Testis (tissue), 3 donors: ENCODE measurements around the gene CDH13. TPM values are rescaled to one million over a fixed set of nuclear protein-coding genes. Genes with fewer than 3 reads are reported as not detected.
"Not testable (repeated sequence)": the region's sequence is repeated elsewhere in the genome, so short reads cannot be mapped to it uniquely, and the experiment has no call there.

Source experiments
- DNase-seq: peaks from one replicate; pipeline ENCODE4 v3.0.0-alpha.2; 2019
- H3K27ac ChIP-seq, 2 donors: fragments of 200-600 bp; sonication (generic); one replicate each; pipeline ENCODE4 v1.5.1; 2019
- H3K27me3 ChIP-seq: fragments of 200-600 bp; sonication (generic); one replicate; pipeline ENCODE4 v1.5.1; 2019
- H3K36me3 ChIP-seq: fragments of 200-600 bp; sonication (generic); one replicate; pipeline ENCODE4 v1.5.1; 2017; ENCODE audit warnings: low read depth; ENCODE audit errors: missing control alignments
- H3K4me1 ChIP-seq: fragments of 200-600 bp; sonication (generic); one replicate; pipeline ENCODE4 v1.5.1; 2019
- H3K4me3 ChIP-seq, 2 donors: fragments of 200-600 bp; sonication (generic); one replicate each; pipeline ENCODE4 v1.5.1; 2017 to 2019
- H3K9me3 ChIP-seq: fragments of 200-600 bp; sonication (generic); one replicate; pipeline ENCODE4 v1.5.1; 2017
- CTCF ChIP-seq, 3 experiments: fragments of 450-650 bp in 2 of 3; fragments of 200-600 bp in 1 of 3; sonication (generic) in 1 of 3; IDR thresholded peaks; one replicate each; pipeline ENCODE4 v1.5.1; 2016 to 2019; ENCODE audit warnings: antibody characterized with exemption in 3 of 3, mild to moderate bottlenecking in 2 of 3, moderate library complexity in 1 of 3
- POLR2A ChIP-seq: fragments of 450-650 bp; IDR thresholded peaks from one replicate; pipeline ENCODE4 v1.6.1; 2017; ENCODE audit warnings: antibody characterized with exemption, mild to moderate bottlenecking, moderate library complexity
- WGBS, 2 donors: methylation state at CpG; one replicate each; pipeline ENCODE4 v1.1.5; 2018; 5-methylcytosine and 5-hydroxymethylcytosine counted together
- intact Hi-C: fragments of 100-400 bp; cut with DNase I; formaldehyde crosslinking; loops from one replicate; pipeline ENCODE4 v1.15.1; 2023; ENCODE audit warnings: low total_unique reads
- polyA plus RNA-seq: library from polyadenylated mRNA; stranded (reverse); fragments of 350-450 nt; fragmentation: Illumina TruSeq; extraction: RNeasy Lipid Tissue Mini Kit (QIAGEN cat#74804); gene quantifications from one replicate; pipeline ENCODE4 v1.2.3, GENCODE V29; 2014; ENCODE audit warnings: low read depth, low replicate concordance; ENCODE audit not compliant: insufficient read depth
- total RNA-seq, 2 donors: library from RNA; depleted of rRNA; stranded (reverse); fragments of >200 nt; gene quantifications; one replicate each; pipeline ENCODE4 v1.2.3, GENCODE V29; 2016

CDH13 gene
- total and polyA plus RNA-seq, 3 donors from 2014 or later: 1.2 to 11.1 (median 2.0) TPM

- WGBS, 2 donors: 56 to 66% methylated on average over 10 of the region's 10 CpGs
- Histone ChIP-seq H3K27me3 (no peaks in the 10 kb centered on the region), H3K4me3 (no peak overlapping the region), H3K36me3 (no peaks in the 10 kb centered on the region), H3K9me3 (no peaks in the 10 kb centered on the region), H3K4me1 (no peaks in the 10 kb centered on the region), H3K27ac (no peak overlapping the region)
- intact Hi-C loops: no loop called here
- DNase-seq: no peak
- TF ChIP-seq POLR2A (no peak), CTCF (IDR thresholded peaks at IDR 0.05) (no peak)
Observed at GRCh38 chr16:82924075-82924854, 297.5 kb downstream of the CDH13 start.

- Histone ChIP-seq H3K9me3 (no peaks in the 10 kb centered on the region), H3K27ac (no peak overlapping the region), H3K4me1 (no peaks in the 10 kb centered on the region), H3K4me3 (no peak overlapping the region), H3K36me3 (no peaks in the 10 kb centered on the region), H3K27me3 (no peaks in the 10 kb centered on the region)
- intact Hi-C loops: no loop called here
- TF ChIP-seq CTCF (IDR thresholded peaks at IDR 0.05) (no peak), POLR2A (no peak)
- WGBS, 2 donors: 81% methylated on average over 2 of the region's 2 CpGs
- DNase-seq: no peak
Observed at GRCh38 chr16:82926500-82926899, 299.7 kb downstream of the CDH13 start.

- intact Hi-C loops, DNase-seq, H3K27me3 ChIP-seq, H3K4me3 ChIP-seq, H3K9me3 ChIP-seq, H3K27ac ChIP-seq, H3K4me1 ChIP-seq, H3K36me3 ChIP-seq: not testable (repeated sequence)
- WGBS, 2 donors: 89 to 90% methylated on average over 2 of the region's 2 CpGs
Observed at GRCh38 chr16:82933933-82934332, 307.2 kb downstream of the CDH13 start.

- no peak for DNase-seq
- Histone ChIP-seq H3K27me3 (no peaks in the 10 kb centered on the region), H3K9me3 (no peaks in the 10 kb centered on the region), H3K4me3 (no peak overlapping the region), H3K36me3 (no peaks in the 10 kb centered on the region), H3K27ac (no peak overlapping the region), H3K4me1 (no peaks in the 10 kb centered on the region)
- 83% methylated on average over 4 of the region's 4 CpGs for whole genome bisulfite sequencing, 2 donors
- TF ChIP-seq CTCF (IDR thresholded peaks at IDR 0.05): no peak
- TF ChIP-seq POLR2A: no peak
- intact Hi-C loops: no loop called here
Observed at GRCh38 chr16:82935766-82936165, 309.0 kb downstream of the CDH13 start.

- 52 to 57% methylated on average over 7 of the region's 7 CpGs for WGBS, 2 donors
- no peak for TF ChIP-seq POLR2A
- TF ChIP-seq CTCF (IDR thresholded peaks at IDR 0.05): no peak
- no peak for DNase-seq
Observed at GRCh38 chr16:82936941-82937551, 310.3 kb downstream of the CDH13 start.

More at GRCh38 chr16:82936941-82937551, 310.3 kb downstream of the CDH13 start:
- H3K27me3 ChIP-seq: no peaks in the 10 kb centered on the region
- H3K36me3 ChIP-seq: no peaks in the 10 kb centered on the region
- intact Hi-C loops: no loop called here
- no peaks in the 10 kb centered on the region for H3K4me1 ChIP-seq
- no peak overlapping the region for H3K27ac ChIP-seq
- no peak overlapping the region for H3K4me3 ChIP-seq
- no peaks in the 10 kb centered on the region for H3K9me3 ChIP-seq
